ENCODE results near the gene TTC23L.
"Not testable (repeated sequence)": the region's sequence is repeated elsewhere in the genome, so short reads cannot be mapped to it uniquely, and the experiment has no call there.

The TTC23L gene

GRCh38 chr5:34881246-34881645, 42.3 kb downstream of the TTC23L start:
- no peak for DNase-seq

- no peak for DNase-seq
Observed at GRCh38 chr5:34886392-34887119, 47.6 kb downstream of the TTC23L start.

- no peak for DNase-seq
Observed at GRCh38 chr5:34889394-34889793, 50.4 kb downstream of the TTC23L start.

- no peak for DNase-seq
Observed at GRCh38 chr5:34891981-34892380, 53.0 kb downstream of the TTC23L start.

DNA sequence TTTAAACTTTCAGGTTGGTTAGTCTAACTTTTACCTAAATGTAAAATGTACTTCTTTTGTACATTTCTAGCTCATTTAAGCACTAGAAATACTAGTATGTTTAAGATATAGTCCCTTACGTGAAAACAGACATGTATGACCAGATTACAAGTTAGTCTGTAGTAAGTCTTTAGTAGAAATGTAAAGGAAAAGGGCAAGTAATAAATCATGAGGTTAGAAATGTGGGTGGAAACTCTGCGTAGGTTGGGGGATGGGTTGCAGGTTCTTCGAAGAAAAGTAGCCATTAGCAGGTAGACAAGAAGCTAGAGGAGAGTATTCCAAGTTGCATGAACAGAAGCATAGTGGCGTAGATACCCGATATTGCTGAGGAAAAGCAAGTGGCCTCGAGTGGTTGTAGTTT, 53.5 kb downstream of the TTC23L start:
- no peak for DNase-seq

- DNase-seq = no peak
Observed at GRCh38 chr5:34894716-34895115, 55.8 kb downstream of the TTC23L start.

DNA sequence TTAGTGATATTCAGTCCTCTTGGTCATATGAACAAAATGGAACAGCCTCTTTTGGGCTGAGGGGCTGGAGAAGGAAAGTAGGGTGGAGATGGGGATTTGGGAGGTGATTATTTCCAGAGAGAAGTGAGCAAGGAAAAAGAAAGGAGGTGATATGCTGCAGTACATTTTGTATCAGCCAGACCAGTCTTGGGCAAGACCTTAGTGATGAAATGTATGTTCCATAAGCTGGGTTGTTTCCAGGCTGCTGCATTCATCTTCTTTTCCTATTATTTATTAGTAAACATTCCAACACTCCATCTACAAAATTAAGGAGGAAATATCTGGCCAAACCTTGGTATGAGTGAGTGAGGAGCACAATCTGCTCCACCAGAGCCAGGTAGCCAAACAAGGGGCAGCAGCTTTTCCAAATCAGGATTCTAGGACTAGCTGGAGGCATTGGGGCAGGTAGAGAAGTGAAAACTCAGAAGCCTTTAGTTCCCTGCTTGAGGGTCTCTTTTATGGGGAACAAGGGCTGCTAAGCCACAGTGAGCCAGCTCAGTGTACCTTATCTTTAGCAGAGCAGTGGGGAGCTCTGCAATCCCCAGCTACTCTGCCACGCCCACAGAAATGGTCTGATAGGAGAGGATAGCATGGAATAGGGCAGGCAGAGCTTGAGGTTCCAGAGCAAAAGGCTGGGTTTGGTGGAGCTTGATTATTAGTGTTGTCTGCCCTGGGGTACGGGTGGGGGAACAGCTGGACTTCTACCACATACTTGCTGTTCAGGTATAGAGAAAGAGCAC, 56.9 kb downstream of the TTC23L start:
- no peak for DNase-seq

- no peak for DNase-seq
Observed at GRCh38 chr5:34897646-34898045, 58.7 kb downstream of the TTC23L start.

DNA sequence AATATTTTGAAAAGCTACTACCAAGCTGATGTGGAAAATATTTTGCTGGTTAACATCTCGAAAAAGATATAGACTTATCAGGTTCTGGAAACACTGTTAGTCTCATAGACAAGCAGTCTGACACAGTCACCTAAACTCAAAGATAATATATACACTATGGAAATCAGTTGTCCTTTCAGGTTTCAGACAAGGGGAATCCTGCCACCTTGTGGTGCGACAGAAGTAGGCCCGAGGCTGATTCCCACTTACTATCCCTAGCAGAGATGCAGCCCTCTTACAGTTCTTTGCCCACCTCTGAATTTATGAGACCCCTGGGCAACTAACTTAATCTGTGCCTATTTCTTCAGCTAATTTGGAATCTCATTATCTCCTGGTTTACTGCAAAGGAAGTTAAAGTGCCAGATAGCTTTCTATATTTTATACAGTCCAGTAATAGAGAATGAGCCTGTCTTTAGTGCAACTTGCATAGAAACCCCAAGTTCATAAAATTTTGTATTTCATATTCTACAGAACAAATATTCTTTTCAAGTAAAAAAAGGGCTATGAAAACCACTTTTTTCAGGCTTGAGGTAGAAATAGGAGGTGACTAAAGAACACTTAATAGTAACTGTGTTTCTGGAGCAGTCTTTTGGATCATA, 59.4 kb downstream of the TTC23L start:
- peak; percentile 53 to 61 for DNase-seq

- DNase-seq = no peak
Observed at GRCh38 chr5:34899066-34899465, 60.1 kb downstream of the TTC23L start.

- no peak for DNase-seq
Observed at GRCh38 chr5:34900652-34901051, 61.7 kb downstream of the TTC23L start.

DNA sequence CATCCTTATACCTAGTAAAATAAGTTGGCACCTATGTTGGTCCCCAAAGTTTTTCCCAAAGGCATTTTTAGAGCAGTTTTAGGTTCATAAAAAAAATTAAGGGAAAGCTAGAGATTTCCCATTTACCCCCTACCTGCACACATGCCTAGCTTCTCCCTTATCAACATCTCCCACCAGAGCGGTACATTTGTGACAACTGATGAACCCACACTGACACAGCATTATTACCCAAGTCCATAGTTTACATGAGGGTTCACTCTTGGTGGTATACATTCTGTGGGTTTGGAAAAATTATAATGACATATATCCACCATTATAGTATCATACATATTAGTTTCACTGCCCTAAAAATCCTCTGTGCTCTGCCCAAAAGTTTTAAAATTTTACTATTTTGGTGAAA, 64.3 kb downstream of the TTC23L start:
- DNase-seq = no peak

DNA sequence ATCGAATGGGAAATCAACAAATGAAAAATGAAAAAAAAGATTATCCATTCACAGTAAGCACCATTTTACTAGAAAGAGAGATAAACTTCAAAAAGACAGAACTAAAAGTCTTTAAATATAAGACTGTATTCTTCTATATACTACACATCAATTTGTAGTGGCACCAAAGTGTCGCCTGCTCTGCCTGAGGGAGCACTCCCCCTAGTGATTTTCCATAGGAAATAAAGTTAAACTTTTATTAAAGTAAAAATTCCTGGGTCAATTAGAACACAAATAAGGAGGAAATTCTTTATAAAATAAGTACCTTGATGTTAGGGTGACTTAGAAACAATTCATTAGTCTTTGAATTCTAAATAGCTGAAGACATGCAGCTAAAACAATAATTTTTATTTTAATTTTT, 66.6 kb downstream of the TTC23L start:
- DNase-seq = no peak

DNA sequence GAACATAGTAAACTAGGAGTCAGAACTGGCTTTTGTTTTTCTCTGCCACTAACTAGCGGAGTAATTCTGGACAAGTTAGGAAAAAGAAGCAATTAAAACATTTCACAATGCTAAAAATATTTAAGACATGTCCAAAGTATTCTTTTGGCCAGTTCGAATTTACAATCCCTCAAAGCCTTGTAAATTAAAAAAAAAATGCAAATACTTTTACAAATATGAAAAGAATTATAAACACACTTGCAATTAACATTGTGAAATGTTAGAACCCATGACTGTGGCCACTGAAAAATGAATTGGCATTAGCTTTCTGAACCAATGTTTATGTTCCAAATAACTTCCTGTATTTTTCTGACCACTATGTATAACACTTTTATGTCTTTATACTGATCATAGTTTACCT, 74.1 kb downstream of the TTC23L start:
- no peak for DNase-seq

DNA sequence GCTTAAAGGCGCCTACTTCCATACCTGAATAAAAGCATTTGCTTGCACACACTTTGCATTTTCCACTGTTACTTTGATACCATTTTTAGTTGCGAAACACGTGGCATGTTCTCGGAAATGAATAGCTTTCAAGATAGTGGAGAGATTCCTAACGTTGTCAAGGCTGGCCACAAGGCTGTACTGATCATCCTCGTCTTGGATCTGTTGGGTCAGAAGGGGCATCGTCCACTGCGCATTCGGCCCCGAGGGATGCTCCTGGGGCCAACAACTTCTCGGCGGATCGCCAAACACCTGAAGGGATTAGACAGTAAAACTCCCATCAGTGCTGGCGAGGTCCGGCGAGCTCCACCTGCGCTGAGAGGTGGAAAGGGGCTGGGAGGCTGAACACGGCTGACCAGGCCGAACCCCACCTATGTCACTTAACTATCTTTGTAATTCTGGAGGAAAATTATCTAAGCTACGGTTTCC, 75.7 kb downstream of the TTC23L start:
- DNase-seq = peak; percentile 49 to 53

- DNase-seq = peak; percentile 94 to 96
Observed at GRCh38 chr5:34915139-34915855, 76.3 kb downstream of the TTC23L start, which contains the start of the genes BRIX1 and RAD1. Gene BRIX1 (plus strand): TSS chr5:34915711. CDS start chr5:34915739, 28 bp downstream. Gene RAD1 (minus strand): TSS chr5:34915504. CDS start chr5:34914892, 612 bp downstream.

DNA sequence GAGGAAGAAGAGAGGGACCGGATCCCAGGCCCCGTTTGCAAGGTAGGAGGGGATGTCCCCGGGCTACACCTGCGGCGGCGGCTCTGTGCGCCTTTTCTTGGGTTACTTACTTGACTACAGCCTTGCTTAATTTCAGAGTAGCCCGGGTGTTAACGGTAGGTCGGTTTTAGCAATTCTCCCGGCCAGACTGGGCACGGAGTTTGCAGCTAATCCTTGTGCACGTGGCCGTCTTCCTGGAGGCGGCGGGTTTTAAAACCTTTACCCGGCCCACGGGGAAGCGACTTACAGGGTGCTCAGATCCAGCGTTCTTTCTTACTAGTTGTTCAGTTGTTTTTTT, 76.9 kb downstream of the TTC23L start:
- no peak for DNase-seq

DNA sequence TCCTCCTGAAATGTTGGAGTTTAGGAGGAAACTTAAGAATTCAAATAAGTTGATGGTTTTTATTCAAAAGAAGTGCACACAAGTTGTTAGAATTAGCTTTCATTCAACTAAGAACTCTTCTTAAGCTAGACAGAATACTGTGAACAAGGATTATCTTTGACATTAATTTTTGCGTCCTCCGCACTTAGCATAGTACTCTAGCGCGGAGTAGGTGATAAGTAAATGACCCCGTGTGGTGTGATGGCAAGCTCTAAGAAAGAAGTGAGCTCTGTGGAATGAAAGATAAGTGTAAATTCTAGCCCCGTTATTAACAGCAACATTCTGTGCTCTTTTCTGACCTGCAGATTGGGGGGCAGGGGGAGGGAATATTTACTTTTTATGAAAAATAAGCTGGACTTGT, 77.6 kb downstream of the TTC23L start:
- DNase-seq = no peak

DNA sequence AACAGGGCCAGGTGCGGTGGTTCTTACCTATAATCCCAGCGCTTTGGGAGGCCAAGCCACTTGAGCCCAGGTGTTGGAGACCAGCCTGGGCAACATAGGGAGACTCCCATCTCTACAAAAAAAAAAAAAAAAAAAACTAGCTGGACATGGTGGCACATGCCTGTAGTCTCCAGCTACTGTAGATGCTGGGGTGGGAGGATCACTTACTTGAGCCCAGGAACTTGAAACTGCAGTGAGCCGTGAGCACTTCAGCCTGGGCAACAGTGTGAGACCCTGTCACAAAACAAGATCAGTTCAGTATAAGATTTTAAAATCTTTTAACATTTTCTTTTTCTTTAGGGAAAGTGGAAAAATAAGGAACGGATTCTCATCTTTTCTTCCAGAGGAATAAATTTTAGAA, 79.1 kb downstream of the TTC23L start:
- no peak for DNase-seq

- DNase-seq = no peak
Observed at GRCh38 chr5:34919077-34919476, 80.1 kb downstream of the TTC23L start.

- DNase-seq = not testable (repeated sequence)
Observed at GRCh38 chr5:34923256-34923655, 84.3 kb downstream of the TTC23L start.

DNA sequence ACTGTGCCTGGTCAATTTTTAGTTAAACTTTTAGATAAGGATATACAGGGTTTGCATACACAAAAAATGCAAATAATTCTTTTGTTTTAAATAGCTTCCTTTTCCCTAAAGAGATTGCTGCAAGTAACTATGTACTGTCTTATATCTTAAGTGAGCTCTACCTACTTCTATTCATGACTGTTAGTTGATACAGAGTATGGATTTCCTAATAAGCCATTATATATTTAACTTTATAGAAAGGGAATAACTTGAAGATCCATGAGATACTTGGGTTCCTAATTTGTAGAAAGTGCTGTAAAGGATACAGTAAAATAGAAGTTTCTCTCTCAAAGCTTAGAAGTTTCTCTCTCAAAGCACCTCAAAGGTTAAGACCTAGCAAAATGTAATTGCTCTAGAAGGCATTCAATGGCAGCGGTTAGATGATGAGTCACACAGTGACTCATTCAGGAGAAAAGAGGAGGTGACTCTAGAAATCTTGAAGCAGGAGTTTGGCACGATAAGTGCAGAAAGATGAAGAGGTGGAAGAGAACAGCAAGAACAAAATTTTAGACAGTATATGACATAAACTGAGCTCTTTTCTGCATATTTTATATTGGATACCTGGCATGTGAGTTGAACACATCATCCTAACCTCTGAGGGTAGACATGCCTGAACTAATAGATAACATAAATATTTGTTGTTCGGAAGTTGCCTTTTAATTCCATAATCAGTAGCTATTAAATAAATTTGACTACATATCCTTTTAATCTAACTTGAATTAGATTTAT, 84.9 kb downstream of the TTC23L start:
- no peak for DNase-seq

DNA sequence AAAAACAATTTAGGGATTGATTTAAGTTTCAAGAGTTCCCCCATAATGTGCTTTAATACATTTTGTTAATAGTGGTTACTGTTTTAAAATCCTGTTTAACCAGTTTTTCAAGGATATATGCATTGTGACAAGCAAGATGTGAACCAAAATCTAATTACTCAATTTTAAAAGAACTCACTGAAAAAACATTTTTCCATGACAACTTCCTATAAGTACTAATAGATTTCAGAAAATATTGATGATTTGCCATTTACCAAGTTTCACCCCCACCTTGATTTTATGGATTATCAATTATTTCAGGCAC, 85.5 kb downstream of the TTC23L start:
- no peak for DNase-seq
